PFSK-1 (cell line): ENCODE measurements around the gene MCTP1.

Experiments used
- FOXP2 ChIP-seq: optimal IDR thresholded peaks from 2 replicates; pipeline ENCODE3; 2011; ENCODE audit warnings: borderline replicate concordance, control low read depth, inconsistent platforms; ENCODE audit not compliant: insufficient read depth; ENCODE audit errors: extremely low read length, extremely low read depth
- POLR2AphosphoS5 ChIP-seq: IDR thresholded peaks from 2 replicates; pipeline ENCODE4 v1.6.1; 2012; ENCODE audit warnings: low read depth, mild to moderate bottlenecking, control low read depth, low read length, moderate library complexity
- SIN3A ChIP-seq: IDR thresholded peaks from 2 replicates; pipeline ENCODE4 v1.6.1; 2012; ENCODE audit warnings: mild to moderate bottlenecking, low read length, moderate library complexity, borderline replicate concordance; ENCODE audit not compliant: insufficient read depth
- TAF1 ChIP-seq: IDR thresholded peaks from 2 replicates; pipeline ENCODE4 v1.6.1; 2012; ENCODE audit warnings: low read length, control low read depth, borderline replicate concordance; ENCODE audit not compliant: insufficient read depth
- TF ChIP-seq, protein P1 (sequence below), 2 experiments: IDR thresholded peaks; 2 replicates each; pipeline versions ENCODE4 v1.6.1 to v1.8.0; 2011 to 2012; ENCODE audit warnings: low read depth in 2 of 2, low read length in 2 of 2, control low read depth in 1 of 2, inconsistent platforms in 1 of 2, mild to moderate bottlenecking in 1 of 2, moderate library complexity in 1 of 2; ENCODE audit not compliant: insufficient read depth in 1 of 2

DNA sequence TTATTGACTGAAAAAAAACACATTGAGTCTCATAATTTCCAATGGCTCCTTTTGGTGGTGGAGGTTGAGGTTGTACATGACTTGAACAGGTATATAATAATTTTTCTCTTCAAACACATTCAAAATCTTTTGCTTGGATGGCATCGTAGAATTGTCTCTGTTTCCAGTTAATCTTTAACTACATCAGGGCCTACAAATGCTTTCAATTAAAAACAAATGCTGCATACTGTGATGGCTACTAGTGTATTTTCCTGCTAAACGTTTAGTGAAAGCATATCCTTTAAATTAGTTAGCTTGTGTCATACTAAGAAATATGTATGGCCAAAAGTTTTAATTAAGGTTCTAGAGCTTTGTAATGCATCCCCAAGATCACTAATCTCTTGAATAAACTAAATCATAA is 352.6 kb downstream of the MCTP1 start:
- no peak for TF ChIP-seq POLR2AphosphoS5
- TF ChIP-seq, protein P1, sequence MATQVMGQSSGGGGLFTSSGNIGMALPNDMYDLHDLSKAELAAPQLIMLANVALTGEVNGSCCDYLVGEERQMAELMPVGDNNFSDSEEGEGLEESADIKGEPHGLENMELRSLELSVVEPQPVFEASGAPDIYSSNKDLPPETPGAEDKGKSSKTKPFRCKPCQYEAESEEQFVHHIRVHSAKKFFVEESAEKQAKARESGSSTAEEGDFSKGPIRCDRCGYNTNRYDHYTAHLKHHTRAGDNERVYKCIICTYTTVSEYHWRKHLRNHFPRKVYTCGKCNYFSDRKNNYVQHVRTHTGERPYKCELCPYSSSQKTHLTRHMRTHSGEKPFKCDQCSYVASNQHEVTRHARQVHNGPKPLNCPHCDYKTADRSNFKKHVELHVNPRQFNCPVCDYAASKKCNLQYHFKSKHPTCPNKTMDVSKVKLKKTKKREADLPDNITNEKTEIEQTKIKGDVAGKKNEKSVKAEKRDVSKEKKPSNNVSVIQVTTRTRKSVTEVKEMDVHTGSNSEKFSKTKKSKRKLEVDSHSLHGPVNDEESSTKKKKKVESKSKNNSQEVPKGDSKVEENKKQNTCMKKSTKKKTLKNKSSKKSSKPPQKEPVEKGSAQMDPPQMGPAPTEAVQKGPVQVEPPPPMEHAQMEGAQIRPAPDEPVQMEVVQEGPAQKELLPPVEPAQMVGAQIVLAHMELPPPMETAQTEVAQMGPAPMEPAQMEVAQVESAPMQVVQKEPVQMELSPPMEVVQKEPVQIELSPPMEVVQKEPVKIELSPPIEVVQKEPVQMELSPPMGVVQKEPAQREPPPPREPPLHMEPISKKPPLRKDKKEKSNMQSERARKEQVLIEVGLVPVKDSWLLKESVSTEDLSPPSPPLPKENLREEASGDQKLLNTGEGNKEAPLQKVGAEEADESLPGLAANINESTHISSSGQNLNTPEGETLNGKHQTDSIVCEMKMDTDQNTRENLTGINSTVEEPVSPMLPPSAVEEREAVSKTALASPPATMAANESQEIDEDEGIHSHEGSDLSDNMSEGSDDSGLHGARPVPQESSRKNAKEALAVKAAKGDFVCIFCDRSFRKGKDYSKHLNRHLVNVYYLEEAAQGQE (IDR thresholded peaks at IDR 0.05; ENCODE audit: insufficient read depth in 1 of 2, low read depth in 2 of 2, low read length in 2 of 2) = no peak
- no peak for TF ChIP-seq SIN3A
- no peak for TF ChIP-seq TAF1
- no peak for TF ChIP-seq FOXP2
